Vagina (tissue), 2 donors: ENCODE data around the gene HAGHL. TPM values are rescaled to one million over a fixed set of nuclear protein-coding genes. Genes with fewer than 3 reads are reported as not detected.

Source experiments
- DNase-seq, 2 donors: peaks; one replicate each; pipeline ENCODE4 v3.0.0-alpha.2; 2017; ENCODE audit errors: extremely low spot score in 2 of 2
- H3K27ac ChIP-seq: fragments of 200-600 bp; sonication (generic); one replicate; pipeline ENCODE4 v1.5.1; 2019
- H3K27me3 ChIP-seq: fragments of 200-600 bp; sonication (generic); one replicate; pipeline ENCODE4 v1.5.1; 2019
- H3K36me3 ChIP-seq, 2 donors: fragments of 200-600 bp; sonication (generic); one replicate each; pipeline ENCODE4 v1.5.1; 2017 to 2019
- H3K4me1 ChIP-seq: fragments of 200-600 bp; sonication (generic); one replicate; pipeline ENCODE4 v1.5.1; 2019
- H3K4me3 ChIP-seq, 2 donors: fragments of 200-600 bp; sonication (generic); 1 replicate in 1 of 2; 2 replicates in 1 of 2; pipeline ENCODE4 v1.5.1; 2016 to 2019
- H3K9me3 ChIP-seq: fragments of 200-600 bp; sonication (generic); one replicate; pipeline ENCODE4 v1.5.1; 2019
- POLR2A ChIP-seq, 2 donors: fragments of 450-650 bp; IDR thresholded peaks; one replicate each; pipeline ENCODE4 v1.6.1; 2017; ENCODE audit warnings: antibody characterized with exemption in 2 of 2, mild to moderate bottlenecking in 2 of 2, moderate library complexity in 2 of 2
- POLR2AphosphoS5 ChIP-seq, 2 donors: sonication (generic); formaldehyde crosslinking; IDR thresholded peaks; one replicate each; pipeline ENCODE4 v1.9.0; 2017; ENCODE audit warnings: antibody characterized with exemption in 2 of 2, mild to moderate bottlenecking in 2 of 2, low read depth in 1 of 2; ENCODE audit not compliant: insufficient read depth in 1 of 2
- intact Hi-C: fragments of 100-400 bp; cut with DNase I; formaldehyde crosslinking; loops from one replicate; pipeline ENCODE4 v1.15.1; 2023
- total RNA-seq: library from RNA; depleted of rRNA; stranded (reverse); fragments of >200 nt; gene quantifications from one replicate; pipeline ENCODE4 v1.2.3, GENCODE V29; 2016
- TF ChIP-seq, protein P1 (sequence below), 3 experiments: fragments of 450-650 bp in 2 of 3; fragments of 200-600 bp in 1 of 3; sonication (generic) in 1 of 3; IDR thresholded peaks; one replicate each; pipeline ENCODE4 v1.5.1; 2017 to 2019; ENCODE audit warnings: antibody characterized with exemption in 3 of 3, mild to moderate bottlenecking in 2 of 3, moderate library complexity in 2 of 3

HAGHL gene
- total RNA-seq, 1 donor from 2014 or later = 5.2 TPM

DNA sequence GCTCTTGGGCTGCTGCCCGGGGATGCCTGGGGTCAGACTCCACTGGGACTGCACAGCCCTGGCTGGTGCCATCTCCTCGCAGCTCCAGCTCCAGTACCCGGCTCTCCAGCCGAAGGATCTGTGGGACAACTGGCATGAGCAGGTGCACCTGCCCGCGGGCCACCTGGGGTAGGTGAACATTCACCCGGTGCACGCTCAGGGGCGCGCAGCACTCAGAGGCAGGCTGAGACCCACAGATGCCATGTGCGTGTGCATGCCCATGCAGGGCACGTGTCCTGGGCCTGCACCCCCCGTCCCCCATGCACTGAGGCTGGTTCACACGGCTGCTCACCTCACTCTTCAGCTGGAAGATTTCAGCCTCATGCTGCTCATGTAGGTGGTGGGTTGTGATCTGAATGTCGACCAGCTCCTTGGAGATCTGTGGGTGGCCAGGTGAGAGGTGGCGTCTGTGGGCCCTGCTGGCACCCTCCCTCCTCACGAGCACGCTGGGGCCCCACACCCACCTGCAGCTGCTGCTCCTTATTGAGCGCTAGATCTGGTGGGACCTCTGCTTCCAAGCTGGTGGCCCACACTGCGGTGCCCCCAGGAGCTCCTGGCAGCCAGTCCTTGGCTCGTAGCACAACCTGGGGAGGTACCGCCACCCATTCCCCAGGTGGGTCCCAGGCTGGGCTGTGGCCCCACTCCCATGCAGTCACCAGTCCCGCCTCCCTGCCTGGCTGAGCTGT is 1.3 kb upstream of the HAGHL start:
- no peaks in the 10 kb centered on the region for H3K27me3 ChIP-seq
- intact Hi-C loops = no loop called here

GRCh38 chr16:726188-726437 is 793 bp upstream of the HAGHL start:
- H3K4me3 ChIP-seq = peak overlapping the region in 1 of 2 donors; percentile 48
- peaks cover 48% of the 10 kb centered on the region for H3K4me1 ChIP-seq
- intact Hi-C loops = no loop called here
- H3K27me3 ChIP-seq = no peaks in the 10 kb centered on the region
- no peak for DNase-seq
- no peaks in the 10 kb centered on the region for H3K36me3 ChIP-seq
- no peak overlapping the region for H3K27ac ChIP-seq
- H3K9me3 ChIP-seq = no peaks in the 10 kb centered on the region
- TF ChIP-seq POLR2AphosphoS5 (IDR thresholded peaks at IDR 0.05; ENCODE audit: insufficient read depth in 1 of 2, low read depth in 1 of 2) (no peak), POLR2A (IDR thresholded peaks at IDR 0.05) (no peak)
- TF ChIP-seq, protein P1, sequence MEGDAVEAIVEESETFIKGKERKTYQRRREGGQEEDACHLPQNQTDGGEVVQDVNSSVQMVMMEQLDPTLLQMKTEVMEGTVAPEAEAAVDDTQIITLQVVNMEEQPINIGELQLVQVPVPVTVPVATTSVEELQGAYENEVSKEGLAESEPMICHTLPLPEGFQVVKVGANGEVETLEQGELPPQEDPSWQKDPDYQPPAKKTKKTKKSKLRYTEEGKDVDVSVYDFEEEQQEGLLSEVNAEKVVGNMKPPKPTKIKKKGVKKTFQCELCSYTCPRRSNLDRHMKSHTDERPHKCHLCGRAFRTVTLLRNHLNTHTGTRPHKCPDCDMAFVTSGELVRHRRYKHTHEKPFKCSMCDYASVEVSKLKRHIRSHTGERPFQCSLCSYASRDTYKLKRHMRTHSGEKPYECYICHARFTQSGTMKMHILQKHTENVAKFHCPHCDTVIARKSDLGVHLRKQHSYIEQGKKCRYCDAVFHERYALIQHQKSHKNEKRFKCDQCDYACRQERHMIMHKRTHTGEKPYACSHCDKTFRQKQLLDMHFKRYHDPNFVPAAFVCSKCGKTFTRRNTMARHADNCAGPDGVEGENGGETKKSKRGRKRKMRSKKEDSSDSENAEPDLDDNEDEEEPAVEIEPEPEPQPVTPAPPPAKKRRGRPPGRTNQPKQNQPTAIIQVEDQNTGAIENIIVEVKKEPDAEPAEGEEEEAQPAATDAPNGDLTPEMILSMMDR (IDR thresholded peaks at IDR 0.05) = no peak

More for the DNA sequence above, 1.3 kb upstream of the HAGHL start:
- H3K9me3 ChIP-seq = no peaks in the 10 kb centered on the region
- TF ChIP-seq, protein P1 (IDR thresholded peaks at IDR 0.05) = no peak
- TF ChIP-seq POLR2AphosphoS5 (IDR thresholded peaks at IDR 0.05; ENCODE audit: insufficient read depth in 1 of 2, low read depth in 1 of 2) (no peak), POLR2A (IDR thresholded peaks at IDR 0.05) (no peak)
- DNase-seq = no peak
- H3K36me3 ChIP-seq = no peaks in the 10 kb centered on the region
- no peak overlapping the region for H3K27ac ChIP-seq
- H3K4me1 ChIP-seq = peaks cover 50% of the 10 kb centered on the region
- no peak overlapping the region for H3K4me3 ChIP-seq

GRCh38 chr16:727291-727977 is 528 bp downstream of the HAGHL start:
- intact Hi-C loops = no loop called here
- no peak for DNase-seq
- TF ChIP-seq, protein P1 (IDR thresholded peaks at IDR 0.05) = no peak
- peak in 1 of 2 donors; percentile 22 for TF ChIP-seq POLR2AphosphoS5 (IDR thresholded peaks at IDR 0.05; ENCODE audit: insufficient read depth in 1 of 2, low read depth in 1 of 2)
- no peak for TF ChIP-seq POLR2A (IDR thresholded peaks at IDR 0.05)
- H3K36me3 ChIP-seq = no peaks in the 10 kb centered on the region
- H3K9me3 ChIP-seq = no peaks in the 10 kb centered on the region
- peak overlapping the region; percentile 48 to 54 for H3K4me3 ChIP-seq
- no peaks in the 10 kb centered on the region for H3K27me3 ChIP-seq
- H3K27ac ChIP-seq = peak overlapping the region; percentile 10
- H3K4me1 ChIP-seq = peaks cover 37% of the 10 kb centered on the region

GRCh38 chr16:728131-728889 is 1.4 kb downstream of the HAGHL start:
- intact Hi-C loops = no loop called here
- no peak for DNase-seq
- TF ChIP-seq POLR2AphosphoS5 (IDR thresholded peaks at IDR 0.05; ENCODE audit: insufficient read depth in 1 of 2, low read depth in 1 of 2) (no peak), POLR2A (IDR thresholded peaks at IDR 0.05) (no peak)
- TF ChIP-seq, protein P1 (IDR thresholded peaks at IDR 0.05) = no peak

More at GRCh38 chr16:728131-728889, 1.4 kb downstream of the HAGHL start:
- Histone ChIP-seq H3K27ac (no peak overlapping the region), H3K4me1 (peaks cover 31% of the 10 kb centered on the region), H3K27me3 (no peaks in the 10 kb centered on the region), H3K36me3 (peaks cover 0 to 5% of the 10 kb centered on the region in 2 donors), H3K9me3 (no peaks in the 10 kb centered on the region), H3K4me3 (peak overlapping the region; percentile 48 to 54)
